ENCODE measurements around the gene TAF3.

TAF3 gene

DNA sequence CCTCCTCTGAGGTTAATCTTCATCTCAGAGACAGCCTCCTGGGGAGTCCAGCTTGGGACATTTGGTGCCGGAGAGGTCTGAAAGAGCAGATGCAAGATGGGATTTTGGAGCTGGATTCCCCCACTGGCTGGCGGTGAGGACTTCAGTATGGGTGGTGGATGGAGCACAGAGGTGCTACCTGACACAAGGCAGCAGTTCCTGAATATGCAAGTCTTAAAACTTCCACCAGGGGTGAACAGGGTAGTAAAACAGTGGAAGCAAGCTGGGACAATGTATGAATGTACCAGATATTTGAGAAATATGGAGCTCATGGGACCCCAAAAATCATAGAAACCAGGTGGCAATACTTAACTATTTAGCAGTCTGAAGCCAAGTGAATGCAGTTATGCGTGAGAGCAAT, 4.8 kb upstream of the TAF3 start:
- no peak for DNase-seq

DNA sequence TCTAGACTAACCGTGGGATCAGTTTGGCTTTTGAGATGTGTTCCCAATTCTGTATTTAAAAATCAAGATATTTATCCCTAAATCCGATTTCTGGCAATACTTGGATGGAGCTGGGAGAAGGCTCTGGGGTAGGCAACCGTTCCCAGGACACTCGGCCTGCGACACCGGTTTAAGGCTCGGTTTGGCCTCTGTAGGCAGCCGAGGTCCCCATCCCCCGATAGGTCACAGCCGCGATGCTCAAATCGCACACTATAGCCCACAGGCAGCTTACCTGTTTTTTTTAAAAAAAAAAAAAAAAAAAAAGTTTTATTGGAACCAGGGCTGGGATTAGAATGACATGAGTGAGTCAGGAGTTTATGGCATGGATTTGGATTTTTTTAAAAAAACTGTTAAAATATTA, 729 bp upstream of the TAF3 start:
- DNase-seq = no peak

GRCh38 chr10:7817984-7818294, 366 bp upstream of the TAF3 start:
- DNase-seq = no peak

GRCh38 chr10:7819121-7819460, 786 bp downstream of the TAF3 start:
- no peak for DNase-seq

GRCh38 chr10:7824251-7824650, 5.9 kb downstream of the TAF3 start:
- no peak for DNase-seq

DNA sequence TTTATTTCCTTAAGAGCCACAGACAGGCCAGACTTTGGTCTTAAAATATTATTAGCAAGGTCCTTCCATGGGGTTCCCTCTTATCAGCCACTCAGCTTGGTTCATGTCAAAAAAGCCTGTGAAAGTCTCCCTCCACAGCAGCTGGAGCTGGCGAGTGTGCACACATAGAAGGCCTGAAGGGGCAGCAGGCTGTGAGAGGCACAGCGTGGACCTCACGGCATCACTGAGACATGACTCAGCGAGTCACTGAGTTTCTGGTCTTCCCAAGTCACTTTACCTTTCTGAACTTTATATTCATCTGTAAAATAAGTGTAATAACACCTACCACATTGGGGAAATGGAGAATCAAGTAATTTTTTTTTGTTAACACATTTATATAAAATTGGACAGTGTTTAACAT, 8.7 kb downstream of the TAF3 start:
- no peak for DNase-seq

DNA sequence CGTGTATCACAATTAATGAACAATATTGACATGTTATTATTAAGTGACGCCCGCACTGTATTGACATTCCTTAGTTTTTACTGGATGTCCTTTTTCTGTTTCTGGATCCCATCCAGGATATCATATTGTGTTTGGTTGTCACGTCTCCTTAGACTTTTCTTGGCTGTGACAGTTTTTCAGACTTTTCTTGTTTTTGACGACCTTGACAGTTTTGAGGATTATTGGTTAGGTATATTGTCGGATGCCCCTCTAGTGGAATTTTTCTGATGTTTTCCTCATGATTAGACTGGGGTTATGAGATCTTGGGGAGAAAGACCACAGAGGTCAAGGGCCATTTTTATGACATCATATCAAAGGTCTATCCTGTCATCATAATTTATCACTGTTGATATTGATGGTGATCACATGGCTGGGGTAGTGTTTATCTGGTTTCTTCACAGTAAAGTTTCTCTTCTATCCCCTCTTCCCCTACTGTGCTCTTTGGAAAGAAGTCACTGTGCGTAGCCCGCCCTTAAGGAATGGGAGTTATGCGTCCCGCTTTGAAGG, 11.1 kb downstream of the TAF3 start:
- no peak for DNase-seq

- DNase-seq = no peak
Observed at GRCh38 chr10:7832060-7832459, 13.8 kb downstream of the TAF3 start.

DNA sequence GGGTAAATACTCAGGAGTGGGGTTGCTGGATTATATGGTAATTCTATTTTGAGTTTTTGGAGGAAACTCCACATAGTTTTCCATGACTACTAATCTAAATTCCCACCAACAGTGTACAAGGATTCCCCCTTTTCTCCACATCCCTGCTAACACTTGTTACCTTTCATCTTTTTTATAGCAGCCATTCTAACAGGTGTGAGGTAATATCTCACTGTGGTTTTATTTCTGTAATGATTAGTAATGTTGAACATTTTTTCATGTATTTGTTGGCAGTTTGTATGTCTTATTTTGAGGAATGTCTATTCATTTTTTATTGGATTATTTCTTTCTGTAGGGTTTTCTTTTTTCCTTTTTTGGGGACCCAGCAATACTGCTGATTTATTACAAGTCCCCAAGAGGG, 14.9 kb downstream of the TAF3 start:
- no peak for DNase-seq

DNA sequence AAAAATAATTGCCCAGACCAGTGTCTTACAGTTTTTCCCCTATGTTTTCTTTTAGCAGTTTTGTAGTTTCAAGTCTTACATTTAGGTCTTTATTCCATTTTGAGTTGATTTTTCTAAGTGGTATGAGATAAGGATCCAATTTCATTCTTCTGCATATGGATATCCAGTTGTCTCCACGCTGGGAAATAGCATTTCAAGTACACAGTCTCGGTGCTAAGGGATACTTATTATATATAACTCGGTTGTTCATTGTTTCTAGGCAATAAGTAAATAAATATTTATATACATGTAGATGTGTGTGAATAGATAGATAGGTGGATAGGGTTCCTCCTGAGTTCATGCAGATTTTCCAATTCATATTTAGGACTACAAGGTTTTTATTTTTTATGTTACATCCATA, 16.0 kb downstream of the TAF3 start:
- no peak for DNase-seq

DNA sequence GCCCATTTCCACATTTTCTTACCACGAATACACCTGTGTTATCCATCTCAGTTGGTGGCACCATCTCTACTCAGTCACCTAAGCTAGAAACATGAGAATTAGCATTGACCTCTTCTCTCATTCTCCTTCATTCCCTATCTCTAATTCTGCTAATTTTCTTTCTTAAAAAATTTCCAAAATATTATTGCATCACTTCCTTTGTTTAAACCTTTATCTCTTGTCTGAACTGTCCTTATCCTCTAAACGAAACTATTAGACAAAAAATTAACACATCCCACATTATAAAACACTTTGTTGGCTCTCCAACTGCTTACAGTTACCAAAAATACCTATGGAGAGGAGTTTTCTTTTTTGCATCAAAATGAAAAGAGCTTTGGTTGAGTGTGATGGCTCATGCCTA, 18.3 kb downstream of the TAF3 start:
- DNase-seq = no peak

DNA sequence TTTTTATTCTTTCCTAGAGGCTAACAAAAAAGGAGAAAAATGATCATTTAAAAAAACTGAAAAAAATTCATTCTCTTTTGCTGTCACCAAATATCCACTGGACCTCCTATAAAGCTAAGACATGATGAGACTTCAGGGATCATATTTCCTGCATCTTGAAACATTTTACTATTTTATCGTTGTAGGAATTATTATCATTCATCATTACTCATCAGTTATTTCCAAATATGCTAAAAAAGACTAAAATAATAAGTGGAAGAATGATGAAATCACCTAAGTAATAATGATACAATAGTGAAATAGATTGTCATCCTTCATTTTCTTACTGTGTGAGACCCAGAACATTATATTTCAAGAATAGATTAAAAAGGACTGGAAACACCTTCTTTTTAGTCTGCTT, 28.3 kb downstream of the TAF3 start:
- no peak for DNase-seq

DNA sequence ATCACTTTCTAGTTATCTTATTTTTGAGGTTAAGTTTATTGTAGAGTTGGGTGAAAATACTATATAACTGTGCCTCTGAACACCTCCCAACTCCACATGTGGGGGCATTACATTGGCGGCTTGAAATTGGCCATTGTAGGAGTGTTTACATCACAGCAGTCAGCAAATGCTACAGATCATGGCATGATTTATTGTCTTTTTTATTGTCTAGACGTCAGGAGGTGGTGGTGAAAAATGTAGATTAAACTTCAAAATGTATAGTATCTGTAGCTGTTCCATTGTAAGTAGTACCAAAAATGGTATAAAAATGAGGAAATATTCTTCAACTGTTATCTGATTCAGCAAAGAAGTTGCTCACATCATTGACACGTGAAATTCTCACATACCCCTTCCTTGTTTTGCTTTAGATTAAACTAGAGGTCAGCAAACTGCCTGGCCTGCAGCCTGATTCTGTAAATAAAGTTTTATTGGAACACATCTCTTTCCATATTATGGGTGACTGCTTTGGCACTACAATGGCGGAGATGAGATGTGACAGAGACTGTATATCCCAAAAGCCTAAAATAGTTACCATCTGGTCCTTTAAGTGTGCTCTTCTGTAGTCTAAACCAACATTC, 35.0 kb downstream of the TAF3 start:
- DNase-seq = no peak

DNA sequence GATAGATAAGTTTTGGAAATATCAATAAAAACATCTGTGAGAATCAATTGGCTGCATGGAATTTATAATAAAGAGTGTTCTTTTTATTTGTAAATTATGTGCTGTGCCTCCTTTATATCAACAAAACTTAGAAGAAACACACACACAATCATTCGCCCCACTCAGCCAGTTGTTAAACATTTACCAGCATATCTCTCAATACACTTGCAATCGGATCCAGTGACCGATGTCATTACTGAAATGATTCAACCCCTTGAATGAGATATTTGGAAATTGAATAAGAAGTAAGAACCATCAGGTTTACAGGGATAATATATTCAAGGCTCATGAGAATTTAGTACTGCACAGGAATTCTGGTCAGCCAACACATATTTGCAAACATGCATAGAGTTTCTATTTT, 35.6 kb downstream of the TAF3 start:
- DNase-seq = no peak

DNA sequence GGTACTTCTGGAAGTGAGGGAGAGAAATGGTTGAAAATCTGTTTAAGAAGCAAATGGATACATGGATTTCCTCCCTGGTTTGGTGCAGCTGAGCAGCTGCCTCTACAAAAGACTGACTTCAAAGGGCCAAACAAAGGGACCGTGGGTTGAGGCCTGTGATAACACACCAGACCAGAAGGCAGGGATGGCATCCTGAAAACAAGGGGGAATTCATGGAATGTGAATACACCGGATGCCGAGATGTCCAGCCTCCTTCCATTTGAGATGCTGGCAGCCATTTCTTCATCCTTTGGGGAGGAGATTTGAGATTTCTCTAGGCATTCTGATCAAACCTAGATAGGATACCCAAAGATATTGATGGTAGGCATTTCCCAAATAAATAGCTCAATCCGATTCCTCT, 36.9 kb downstream of the TAF3 start:
- DNase-seq = no peak

DNA sequence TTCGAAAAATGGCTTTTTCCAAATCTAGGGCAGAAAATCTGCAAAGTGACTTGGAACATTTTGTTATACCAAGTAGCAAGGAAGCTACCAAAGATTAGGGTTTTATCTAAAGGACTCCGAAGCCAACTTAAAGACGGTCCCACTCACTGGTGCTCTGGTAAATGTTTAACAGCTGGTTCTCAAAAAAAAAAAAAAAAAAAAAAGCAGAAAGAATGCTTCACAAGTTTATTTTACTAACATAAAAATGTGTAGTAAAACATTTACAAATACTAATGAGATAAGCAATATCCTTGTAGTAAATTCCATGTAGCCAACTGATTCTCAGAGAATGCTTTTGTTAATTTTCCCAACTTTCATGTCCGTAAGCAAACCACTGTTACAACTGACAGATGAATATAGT, 38.4 kb downstream of the TAF3 start:
- no peak for DNase-seq

GRCh38 chr10:7857262-7857661, 39.0 kb downstream of the TAF3 start:
- no peak for DNase-seq

GRCh38 chr10:7861509-7862120, 43.3 kb downstream of the TAF3 start:
- DNase-seq = no peak

DNA sequence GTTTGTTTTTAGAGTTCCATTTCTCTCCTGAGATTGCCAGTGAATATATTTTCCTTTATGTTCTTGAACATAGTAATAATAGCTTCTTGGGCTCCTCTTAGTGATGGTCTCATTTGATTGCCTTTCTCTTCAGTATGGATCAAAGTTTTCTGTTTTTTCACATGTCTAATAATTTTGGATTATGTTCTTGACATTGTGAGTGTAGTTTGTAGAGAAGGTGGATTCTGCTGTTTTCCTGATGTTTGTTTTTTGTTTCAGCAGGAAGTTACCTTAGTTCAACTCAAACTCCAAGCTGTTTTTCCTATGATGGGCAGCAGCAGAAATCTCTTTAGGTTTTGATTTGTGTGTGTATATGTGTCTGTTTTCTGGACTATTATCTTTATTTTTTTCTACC, 43.8 kb downstream of the TAF3 start:
- no peak for DNase-seq

GRCh38 chr10:7866176-7866575, 47.9 kb downstream of the TAF3 start:
- no peak for DNase-seq

DNA sequence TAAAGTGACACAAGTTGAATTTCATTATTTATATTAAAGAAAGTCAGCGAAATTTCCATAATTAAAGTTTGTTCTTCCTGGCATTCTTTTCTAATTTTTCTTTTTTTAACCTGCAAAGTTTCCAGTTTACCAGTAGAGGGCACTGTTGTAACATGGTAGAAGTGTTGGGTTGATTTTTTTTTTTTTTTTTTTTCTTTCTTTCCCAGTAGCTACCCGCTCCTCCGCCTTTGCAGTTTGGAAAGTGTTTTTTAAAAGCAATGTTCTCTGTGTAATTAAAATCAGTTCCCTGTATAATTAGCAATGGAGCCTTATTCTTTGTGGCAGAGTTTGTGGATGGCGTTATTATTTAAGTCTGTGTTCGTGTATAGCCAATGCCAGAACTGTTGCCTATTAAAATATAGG, 53.7 kb downstream of the TAF3 start:
- no peak for DNase-seq

- DNase-seq = no peak
Observed at GRCh38 chr10:7874864-7875263, 56.6 kb downstream of the TAF3 start.

DNA sequence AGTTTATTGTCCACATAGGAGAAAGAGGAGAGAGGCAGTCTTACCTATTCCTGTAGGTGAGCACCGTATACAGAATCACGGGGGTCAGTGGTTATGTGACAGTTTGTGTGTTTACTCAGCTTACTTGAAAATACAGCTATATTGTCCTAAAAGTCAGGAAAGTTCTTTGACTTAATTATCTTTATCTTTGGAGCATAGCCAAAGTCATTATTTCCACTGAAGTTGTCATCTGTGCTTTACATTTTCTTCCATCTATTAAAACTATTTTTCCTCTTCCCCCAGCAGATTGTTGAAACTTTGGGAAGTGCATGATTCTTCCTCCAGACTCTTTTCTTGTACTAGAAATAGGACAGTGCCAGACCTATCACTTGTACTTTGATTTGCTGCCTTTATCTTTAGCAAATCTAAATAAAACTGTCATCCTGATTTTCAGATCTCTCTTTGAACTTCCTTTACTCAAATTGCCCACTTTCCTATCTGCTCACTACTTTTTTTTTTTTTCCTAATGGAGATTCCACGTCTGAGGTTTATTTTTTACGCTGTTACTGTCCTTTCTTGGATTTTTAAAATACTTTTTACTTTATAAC, 58.3 kb downstream of the TAF3 start:
- DNase-seq = no peak

DNA sequence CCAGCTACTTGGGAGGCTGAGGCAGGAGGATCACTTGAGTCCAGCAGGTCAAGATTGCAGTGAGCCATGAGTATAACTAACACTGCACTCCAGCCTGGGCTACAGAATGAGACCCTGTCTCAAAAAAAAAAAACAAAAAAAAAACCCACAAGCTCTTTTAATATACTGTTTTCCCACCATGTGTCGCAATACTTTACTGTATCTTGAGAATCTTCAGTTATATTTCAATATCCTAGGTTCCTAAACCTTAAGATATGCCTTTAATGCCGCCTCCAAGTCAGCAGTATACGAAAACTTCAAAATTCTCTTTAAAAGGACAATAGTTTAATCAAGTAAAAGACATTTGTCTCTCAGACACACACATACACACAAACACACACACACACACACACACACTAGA, 62.8 kb downstream of the TAF3 start:
- no peak for DNase-seq

DNA sequence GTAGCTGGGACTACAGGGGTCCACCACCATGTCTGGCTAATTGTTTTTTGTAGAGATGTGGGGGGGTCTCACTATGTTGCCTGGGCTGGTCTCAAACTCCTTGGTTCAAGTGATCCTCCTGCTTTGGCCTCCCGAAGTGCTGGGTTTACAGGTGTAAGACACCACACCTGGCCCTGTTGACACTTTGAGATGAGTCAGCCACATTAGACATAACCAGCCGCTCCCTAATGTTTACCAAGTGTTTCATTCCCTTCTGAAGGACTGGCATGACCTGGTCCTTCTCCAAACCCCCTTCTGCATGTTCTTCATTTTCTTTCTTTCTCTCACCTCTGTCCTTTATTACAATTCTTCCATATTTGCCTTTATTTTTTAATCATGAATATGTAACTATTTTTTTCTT, 67.8 kb downstream of the TAF3 start:
- no peak for DNase-seq
